ENCODE data around the gene DNAJC18.

DNAJC18 gene

GRCh38 chr5:139402561-139403158, 36.7 kb downstream of the DNAJC18 start:
- no peaks in the 10 kb centered on the region for H3K79me2 ChIP-seq
- no peak overlapping the region for H3K4me2 ChIP-seq (ENCODE audit: low read length)
- no peak overlapping the region for H3K9ac ChIP-seq
- no peaks in the 10 kb centered on the region for H3K9me3 ChIP-seq (ENCODE audit: control insufficient read depth, low read length)
- peak; percentile 21 for TF ChIP-seq CTCF (IDR thresholded peaks at IDR 0.05)
- H3K27me3 ChIP-seq (ENCODE audit: control insufficient read depth, insufficient read depth, low read length): no peaks in the 10 kb centered on the region
- no peaks in the 10 kb centered on the region for H3K36me3 ChIP-seq (ENCODE audit: control insufficient read depth, insufficient read depth, low read length)
- peak overlapping the region; percentile 93 for H3K27ac ChIP-seq
- no peak overlapping the region for H3K4me3 ChIP-seq (ENCODE audit: low read depth, low read length)
- peaks cover 12% of the 10 kb centered on the region for H3K4me1 ChIP-seq
- H2AFZ ChIP-seq: no peak overlapping the region

- Histone ChIP-seq H3K4me1 (peaks cover 12% of the 10 kb centered on the region), H2AFZ (no peak overlapping the region), H3K4me3 (ENCODE audit: low read depth, low read length) (no peak overlapping the region), H3K9ac (no peak overlapping the region), H3K36me3 (ENCODE audit: control insufficient read depth, insufficient read depth, low read length) (no peaks in the 10 kb centered on the region), H3K79me2 (no peaks in the 10 kb centered on the region), H3K27me3 (ENCODE audit: control insufficient read depth, insufficient read depth, low read length) (no peaks in the 10 kb centered on the region), H3K4me2 (ENCODE audit: low read length) (no peak overlapping the region), H3K27ac (no peak overlapping the region), H3K9me3 (ENCODE audit: control insufficient read depth, low read length) (no peaks in the 10 kb centered on the region)
- TF ChIP-seq CTCF (IDR thresholded peaks at IDR 0.05): no peak
Observed at GRCh38 chr5:139401546-139401945, 37.8 kb downstream of the DNAJC18 start.

GRCh38 chr5:139399501-139400121, 39.7 kb downstream of the DNAJC18 start:
- Histone ChIP-seq H3K79me2 (no peaks in the 10 kb centered on the region), H2AFZ (no peak overlapping the region), H3K4me1 (peaks cover 12% of the 10 kb centered on the region), H3K27ac (no peak overlapping the region), H3K27me3 (ENCODE audit: control insufficient read depth, insufficient read depth, low read length) (no peaks in the 10 kb centered on the region), H3K9me3 (ENCODE audit: control insufficient read depth, low read length) (no peaks in the 10 kb centered on the region), H3K4me2 (ENCODE audit: low read length) (no peak overlapping the region), H3K9ac (no peak overlapping the region), H3K36me3 (ENCODE audit: control insufficient read depth, insufficient read depth, low read length) (no peaks in the 10 kb centered on the region), H3K4me3 (ENCODE audit: low read depth, low read length) (no peak overlapping the region)
- TF ChIP-seq CTCF (IDR thresholded peaks at IDR 0.05): no peak

GRCh38 chr5:139397921-139398320, 41.4 kb downstream of the DNAJC18 start:
- H3K4me2 ChIP-seq (ENCODE audit: low read length): no peak overlapping the region
- no peaks in the 10 kb centered on the region for H3K27me3 ChIP-seq (ENCODE audit: control insufficient read depth, insufficient read depth, low read length)
- no peak for TF ChIP-seq CTCF (IDR thresholded peaks at IDR 0.05)
- no peak overlapping the region for H3K9ac ChIP-seq
- no peak overlapping the region for H3K4me3 ChIP-seq (ENCODE audit: low read depth, low read length)
- no peaks in the 10 kb centered on the region for H3K36me3 ChIP-seq (ENCODE audit: control insufficient read depth, insufficient read depth, low read length)
- no peaks in the 10 kb centered on the region for H3K79me2 ChIP-seq
- H2AFZ ChIP-seq: no peak overlapping the region
- peaks cover 3% of the 10 kb centered on the region for H3K4me1 ChIP-seq
- H3K27ac ChIP-seq: no peak overlapping the region
- no peaks in the 10 kb centered on the region for H3K9me3 ChIP-seq (ENCODE audit: control insufficient read depth, low read length)

- Histone ChIP-seq H3K4me3 (ENCODE audit: low read depth, low read length) (no peak overlapping the region), H3K79me2 (no peaks in the 10 kb centered on the region), H3K9ac (no peak overlapping the region), H3K27ac (no peak overlapping the region), H3K9me3 (ENCODE audit: control insufficient read depth, low read length) (no peaks in the 10 kb centered on the region), H3K4me1 (no peaks in the 10 kb centered on the region), H3K4me2 (ENCODE audit: low read length) (no peak overlapping the region), H3K27me3 (ENCODE audit: control insufficient read depth, insufficient read depth, low read length) (no peaks in the 10 kb centered on the region), H2AFZ (no peak overlapping the region), H3K36me3 (ENCODE audit: control insufficient read depth, insufficient read depth, low read length) (no peaks in the 10 kb centered on the region)
- TF ChIP-seq CTCF (IDR thresholded peaks at IDR 0.05): no peak
Observed at GRCh38 chr5:139396691-139397090, 42.6 kb downstream of the DNAJC18 start.

Data from parathyroid adenoma (tissue), 2 donors.